ENCODE data around the gene CELSR1.

Gene CELSR1

GRCh38 chr22:46356496-46357480 is 180.6 kb downstream of the CELSR1 start:
- Histone ChIP-seq H3K36me3 (ENCODE audit: control insufficient read depth, insufficient read depth, low read length) (peaks cover 20% of the 10 kb centered on the region), H3K4me1 (ENCODE audit: control insufficient read depth, insufficient read depth, low read length) (no peaks in the 10 kb centered on the region), H3K9me3 (ENCODE audit: control insufficient read depth, low read length) (no peaks in the 10 kb centered on the region), H3K27ac (ENCODE audit: insufficient read depth, low read depth, low read length, poor library complexity, severe bottlenecking) (no peak overlapping the region), H3K27me3 (ENCODE audit: control insufficient read depth, insufficient read depth, low read length, poor library complexity, severe bottlenecking) (no peaks in the 10 kb centered on the region), H3K4me3 (ENCODE audit: insufficient read depth, low read depth, low read length) (no peak overlapping the region)
- 92 to 93% methylated on average over 23 of the region's 23 CpGs for WGBS, 2 experiments

GRCh38 chr22:46355996-46356471 is 181.4 kb downstream of the CELSR1 start:
- no peaks in the 10 kb centered on the region for H3K9me3 ChIP-seq (ENCODE audit: control insufficient read depth, low read length)
- H3K36me3 ChIP-seq (ENCODE audit: control insufficient read depth, insufficient read depth, low read length) = peaks cover 21% of the 10 kb centered on the region
- WGBS, 2 experiments = 93 to 94% methylated on average over 12 of the region's 12 CpGs
- no peaks in the 10 kb centered on the region for H3K4me1 ChIP-seq (ENCODE audit: control insufficient read depth, insufficient read depth, low read length)
- no peaks in the 10 kb centered on the region for H3K27me3 ChIP-seq (ENCODE audit: control insufficient read depth, insufficient read depth, low read length, poor library complexity, severe bottlenecking)
- H3K27ac ChIP-seq (ENCODE audit: insufficient read depth, low read depth, low read length, poor library complexity, severe bottlenecking) = no peak overlapping the region
- H3K4me3 ChIP-seq (ENCODE audit: insufficient read depth, low read depth, low read length) = no peak overlapping the region

- Histone ChIP-seq H3K9me3 (ENCODE audit: control insufficient read depth, low read length) (no peaks in the 10 kb centered on the region), H3K4me3 (ENCODE audit: insufficient read depth, low read depth, low read length) (no peak overlapping the region), H3K36me3 (ENCODE audit: control insufficient read depth, insufficient read depth, low read length) (peaks cover 23% of the 10 kb centered on the region), H3K27ac (ENCODE audit: insufficient read depth, low read depth, low read length, poor library complexity, severe bottlenecking) (no peak overlapping the region), H3K4me1 (ENCODE audit: control insufficient read depth, insufficient read depth, low read length) (no peaks in the 10 kb centered on the region), H3K27me3 (ENCODE audit: control insufficient read depth, insufficient read depth, low read length, poor library complexity, severe bottlenecking) (no peaks in the 10 kb centered on the region)
- WGBS, 2 experiments = 60% methylated on average over 22 of the region's 22 CpGs
These were observed 181.9 kb downstream of the CELSR1 start for GRCh38 chr22:46355369-46355995.

- Histone ChIP-seq H3K27me3 (ENCODE audit: control insufficient read depth, insufficient read depth, low read length, poor library complexity, severe bottlenecking) (no peaks in the 10 kb centered on the region), H3K4me1 (ENCODE audit: control insufficient read depth, insufficient read depth, low read length) (no peaks in the 10 kb centered on the region), H3K9me3 (ENCODE audit: control insufficient read depth, low read length) (no peaks in the 10 kb centered on the region), H3K4me3 (ENCODE audit: insufficient read depth, low read depth, low read length) (no peak overlapping the region), H3K36me3 (ENCODE audit: control insufficient read depth, insufficient read depth, low read length) (peaks cover 23% of the 10 kb centered on the region), H3K27ac (ENCODE audit: insufficient read depth, low read depth, low read length, poor library complexity, severe bottlenecking) (no peak overlapping the region)
- 91% methylated on average over 7 of the region's 7 CpGs for WGBS, 2 experiments
These were observed 182.5 kb downstream of the CELSR1 start for GRCh38 chr22:46354993-46355305.

GRCh38 chr22:46354176-46354992 is 183.0 kb downstream of the CELSR1 start:
- Histone ChIP-seq H3K27me3 (ENCODE audit: control insufficient read depth, insufficient read depth, low read length, poor library complexity, severe bottlenecking) (no peaks in the 10 kb centered on the region), H3K9me3 (ENCODE audit: control insufficient read depth, low read length) (no peaks in the 10 kb centered on the region), H3K4me3 (ENCODE audit: insufficient read depth, low read depth, low read length) (no peak overlapping the region), H3K4me1 (ENCODE audit: control insufficient read depth, insufficient read depth, low read length) (no peaks in the 10 kb centered on the region), H3K36me3 (ENCODE audit: control insufficient read depth, insufficient read depth, low read length) (peaks cover 23% of the 10 kb centered on the region), H3K27ac (ENCODE audit: insufficient read depth, low read depth, low read length, poor library complexity, severe bottlenecking) (no peak overlapping the region)
- WGBS, 2 experiments = 94% methylated on average over 21 of the region's 21 CpGs

GRCh38 chr22:46353483-46354105 is 183.8 kb downstream of the CELSR1 start:
- Histone ChIP-seq H3K36me3 (ENCODE audit: control insufficient read depth, insufficient read depth, low read length) (peaks cover 23% of the 10 kb centered on the region), H3K4me3 (ENCODE audit: insufficient read depth, low read depth, low read length) (no peak overlapping the region), H3K27ac (ENCODE audit: insufficient read depth, low read depth, low read length, poor library complexity, severe bottlenecking) (no peak overlapping the region), H3K9me3 (ENCODE audit: control insufficient read depth, low read length) (no peaks in the 10 kb centered on the region), H3K4me1 (ENCODE audit: control insufficient read depth, insufficient read depth, low read length) (no peaks in the 10 kb centered on the region), H3K27me3 (ENCODE audit: control insufficient read depth, insufficient read depth, low read length, poor library complexity, severe bottlenecking) (no peaks in the 10 kb centered on the region)
- WGBS, 2 experiments = 95 to 97% methylated on average over 8 of the region's 8 CpGs

GRCh38 chr22:46352691-46353386 is 184.6 kb downstream of the CELSR1 start:
- H3K27me3 ChIP-seq (ENCODE audit: control insufficient read depth, insufficient read depth, low read length, poor library complexity, severe bottlenecking) = no peaks in the 10 kb centered on the region
- H3K27ac ChIP-seq (ENCODE audit: insufficient read depth, low read depth, low read length, poor library complexity, severe bottlenecking) = no peak overlapping the region
- H3K4me3 ChIP-seq (ENCODE audit: insufficient read depth, low read depth, low read length) = no peak overlapping the region
- no peaks in the 10 kb centered on the region for H3K4me1 ChIP-seq (ENCODE audit: control insufficient read depth, insufficient read depth, low read length)
- H3K9me3 ChIP-seq (ENCODE audit: control insufficient read depth, low read length) = no peaks in the 10 kb centered on the region
- WGBS, 2 experiments = 93 to 96% methylated on average over 20 of the region's 20 CpGs
- peaks cover 23% of the 10 kb centered on the region for H3K36me3 ChIP-seq (ENCODE audit: control insufficient read depth, insufficient read depth, low read length)

GRCh38 chr22:46352276-46352675 is 185.1 kb downstream of the CELSR1 start:
- 96% methylated on average over 10 of the region's 10 CpGs for WGBS, 2 experiments
- peaks cover 27% of the 10 kb centered on the region for H3K36me3 ChIP-seq (ENCODE audit: control insufficient read depth, insufficient read depth, low read length)

GRCh38 chr22:46351767-46352166 is 185.7 kb downstream of the CELSR1 start:
- Histone ChIP-seq H3K36me3 (ENCODE audit: control insufficient read depth, insufficient read depth, low read length) (peaks cover 22% of the 10 kb centered on the region), H3K4me1 (ENCODE audit: control insufficient read depth, insufficient read depth, low read length) (no peaks in the 10 kb centered on the region), H3K4me3 (ENCODE audit: insufficient read depth, low read depth, low read length) (no peak overlapping the region), H3K9me3 (ENCODE audit: control insufficient read depth, low read length) (no peaks in the 10 kb centered on the region), H3K27ac (ENCODE audit: insufficient read depth, low read depth, low read length, poor library complexity, severe bottlenecking) (no peak overlapping the region), H3K27me3 (ENCODE audit: control insufficient read depth, insufficient read depth, low read length, poor library complexity, severe bottlenecking) (no peaks in the 10 kb centered on the region)
- 95 to 96% methylated on average over 23 of the region's 23 CpGs for WGBS, 2 experiments

More at GRCh38 chr22:46352276-46352675, 185.1 kb downstream of the CELSR1 start:
- no peaks in the 10 kb centered on the region for H3K9me3 ChIP-seq (ENCODE audit: control insufficient read depth, low read length)
- no peak overlapping the region for H3K27ac ChIP-seq (ENCODE audit: insufficient read depth, low read depth, low read length, poor library complexity, severe bottlenecking)
- no peaks in the 10 kb centered on the region for H3K27me3 ChIP-seq (ENCODE audit: control insufficient read depth, insufficient read depth, low read length, poor library complexity, severe bottlenecking)
- no peaks in the 10 kb centered on the region for H3K4me1 ChIP-seq (ENCODE audit: control insufficient read depth, insufficient read depth, low read length)
- no peak overlapping the region for H3K4me3 ChIP-seq (ENCODE audit: insufficient read depth, low read depth, low read length)
